GM21381 (cell line): ENCODE data around the gene RAVER2.
A peak's percentile ranks its signal among the peaks of the same experiment; 100 is the strongest.

Source experiments
- ATAC-seq: cut with Tn5 transposase; IDR thresholded peaks from one replicate; pipeline ENCODE4 v1.9.1; 2021; ENCODE audit warnings: mild to moderate bottlenecking, moderate library complexity; ENCODE audit not compliant: unreplicated experiment

RAVER2 gene

GRCh38 chr1:64843675-64844074 lies 98.8 kb downstream of the RAVER2 start:
- no peak for ATAC-seq

DNA sequence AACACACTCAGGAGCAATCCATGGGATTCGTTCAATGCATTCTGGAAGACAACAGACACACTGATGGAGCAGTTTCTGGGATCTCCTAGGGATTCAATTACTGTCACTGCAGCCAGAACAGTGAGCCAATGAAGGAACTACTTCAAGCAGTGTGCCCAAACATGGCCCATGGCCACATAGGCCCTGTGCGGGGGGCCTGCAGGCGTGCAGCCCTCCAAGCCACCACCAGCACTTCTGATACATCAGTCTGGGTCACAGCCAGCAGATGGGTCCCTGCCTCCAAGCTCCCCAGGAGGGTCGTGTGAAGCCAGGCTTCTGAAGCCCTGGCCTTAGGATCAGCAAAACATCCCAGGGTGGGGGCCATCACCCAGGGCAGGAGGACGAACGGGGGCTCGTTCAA lies 99.3 kb downstream of the RAVER2 start:
- no peak for ATAC-seq

DNA sequence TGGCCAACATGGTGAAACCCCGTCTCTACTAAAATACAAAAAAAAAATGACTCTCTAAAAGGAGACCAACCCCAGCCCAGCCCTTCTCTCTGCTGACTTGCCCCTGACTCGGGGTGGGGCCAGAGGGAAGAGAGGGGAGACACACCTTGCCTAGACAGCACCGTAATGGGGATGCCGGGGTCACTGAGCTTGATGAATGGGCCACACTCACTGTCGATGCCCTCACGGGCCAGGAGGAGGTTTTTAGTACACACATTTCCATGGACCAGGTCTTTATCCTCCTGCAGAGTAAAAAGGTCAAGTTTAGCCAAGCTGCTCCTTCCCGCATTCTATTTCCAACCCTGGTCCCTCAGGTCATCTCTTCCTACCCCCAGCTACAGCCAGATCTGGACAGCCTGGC lies 99.7 kb downstream of the RAVER2 start:
- no peak for ATAC-seq

DNA sequence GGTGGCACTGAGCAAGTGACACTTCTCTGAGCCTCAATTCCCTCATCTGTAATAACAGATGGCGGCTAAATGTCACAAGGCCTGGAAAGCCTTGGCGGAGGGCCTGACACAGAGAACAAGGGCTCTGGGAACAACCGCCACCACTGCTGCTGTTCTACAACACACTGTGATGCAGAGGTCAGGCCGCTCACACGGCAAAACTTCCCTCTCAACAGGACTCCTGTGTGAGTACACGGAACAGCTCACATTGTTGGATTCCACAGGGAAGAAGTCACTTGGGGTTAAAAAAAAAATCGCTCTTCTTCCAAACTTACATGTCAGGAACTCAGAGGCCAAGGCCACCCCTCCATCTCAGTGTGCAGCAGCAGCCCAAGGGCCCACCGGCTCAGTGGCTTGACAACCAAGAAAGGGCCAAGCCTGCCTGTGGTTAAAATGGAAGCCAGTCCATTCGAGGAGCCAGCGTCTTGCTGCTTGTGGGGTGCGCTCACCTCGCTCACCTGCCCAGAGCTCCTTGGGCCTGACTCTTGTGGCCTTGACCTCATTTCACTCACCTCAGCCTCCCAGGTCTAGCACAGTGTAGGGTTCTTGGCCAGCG lies 101.1 kb downstream of the RAVER2 start:
- no peak for ATAC-seq

GRCh38 chr1:64846573-64847430 lies 101.9 kb downstream of the RAVER2 start:
- ATAC-seq, result no peak

DNA sequence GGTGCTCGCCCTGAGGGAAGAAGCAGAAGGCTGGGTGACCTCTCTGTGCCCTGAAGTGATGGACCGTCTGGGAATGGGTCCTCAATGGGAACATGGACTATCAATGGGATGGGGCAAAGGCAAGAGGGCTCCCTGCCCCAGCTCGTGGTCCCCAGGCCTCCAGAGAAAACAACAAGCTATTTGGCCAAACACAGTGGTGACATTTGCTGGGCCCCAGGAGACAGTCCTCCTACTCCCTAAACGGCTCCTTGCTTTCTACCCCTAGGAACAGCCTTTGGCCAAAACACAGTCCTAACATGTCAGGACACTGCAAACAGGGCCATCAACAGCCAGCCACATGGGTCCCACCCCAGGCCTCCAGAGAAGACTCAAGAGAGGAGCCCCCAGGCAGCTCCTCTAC lies 102.8 kb downstream of the RAVER2 start:
- ATAC-seq, result no peak

DNA sequence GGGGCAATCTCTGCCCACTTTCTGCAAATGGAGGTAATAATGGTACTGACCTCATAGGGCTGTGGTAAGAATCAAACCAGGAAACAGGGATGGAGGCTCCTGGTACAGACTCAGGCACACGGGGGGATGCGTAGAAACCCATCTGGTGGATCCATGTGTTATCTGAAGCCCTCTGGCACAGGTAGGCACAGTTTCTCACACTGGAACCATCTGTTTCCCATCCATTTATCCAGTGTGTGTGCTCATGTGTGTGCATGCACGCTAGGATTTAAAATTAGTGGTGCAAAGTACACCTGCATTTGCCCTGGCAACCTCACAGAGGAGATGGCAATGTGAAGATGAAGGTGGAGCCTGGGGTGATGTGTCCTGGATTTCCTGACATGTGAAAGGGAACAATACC lies 103.3 kb downstream of the RAVER2 start:
- no peak for ATAC-seq

GRCh38 chr1:64848803-64849202 lies 103.9 kb downstream of the RAVER2 start:
- ATAC-seq, result no peak

- ATAC-seq, result no peak
Observed at GRCh38 chr1:64849942-64850341, 105.1 kb downstream of the RAVER2 start.

GRCh38 chr1:64850846-64851245 lies 106.0 kb downstream of the RAVER2 start:
- ATAC-seq, result no peak

DNA sequence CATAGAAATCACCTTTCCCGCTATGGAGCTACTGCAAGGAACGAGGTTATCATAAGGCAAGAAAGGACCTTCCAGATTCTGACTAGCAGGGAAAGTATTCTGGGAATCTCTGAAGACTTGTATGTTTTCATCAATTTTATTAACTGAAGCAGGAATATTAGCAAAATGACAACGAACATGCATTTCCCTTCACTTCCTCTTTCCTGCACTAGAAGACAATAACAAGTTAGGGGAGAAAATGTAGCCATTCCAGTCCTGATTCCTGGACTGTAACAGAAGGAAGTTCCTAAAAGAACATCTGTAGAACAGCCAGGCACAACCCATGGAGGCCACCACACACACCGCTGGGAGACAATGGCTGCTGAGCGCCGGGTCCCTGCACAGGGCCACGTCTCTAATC lies 106.8 kb downstream of the RAVER2 start:
- no peak for ATAC-seq

GRCh38 chr1:64854674-64855073 lies 109.8 kb downstream of the RAVER2 start:
- no peak for ATAC-seq

DNA sequence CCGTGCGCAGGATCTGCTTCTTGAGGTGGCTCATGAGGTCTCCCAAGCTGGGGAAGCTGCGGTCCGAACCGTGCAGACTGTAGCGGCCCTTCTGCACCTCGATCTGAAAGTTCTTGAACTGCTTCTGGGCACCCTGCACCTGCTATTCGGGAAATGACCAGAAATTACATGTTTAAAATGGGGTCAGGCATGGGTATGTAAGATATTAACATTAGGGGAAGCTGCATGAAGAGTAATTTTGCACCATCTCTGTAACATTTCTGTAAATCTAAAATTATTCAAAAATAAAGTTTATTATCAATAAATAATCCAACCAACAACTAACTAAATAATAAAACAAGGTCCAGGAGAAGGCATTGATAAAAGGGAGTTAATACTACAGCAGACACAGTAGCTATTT lies 110.7 kb downstream of the RAVER2 start:
- ATAC-seq, result no peak

DNA sequence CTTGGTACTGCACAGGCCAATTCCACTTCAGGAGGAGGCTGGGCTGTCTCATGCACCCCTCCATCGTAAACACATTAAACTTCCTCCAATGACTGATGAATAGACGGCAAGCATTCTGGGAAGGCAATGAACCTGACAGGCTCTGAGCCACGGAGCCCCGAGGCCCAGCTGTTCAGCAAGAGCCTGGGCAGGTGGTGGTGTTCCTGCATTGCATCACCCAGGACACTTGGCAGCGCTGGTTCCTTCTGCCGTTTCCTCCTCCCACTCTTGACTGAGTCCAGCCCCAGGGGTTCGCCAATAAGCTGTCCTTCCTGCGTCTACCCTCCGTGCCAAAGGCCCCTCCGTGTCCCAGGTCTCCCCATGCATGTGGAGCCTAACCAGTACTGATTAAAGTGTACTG lies 111.7 kb downstream of the RAVER2 start:
- ATAC-seq, result no peak

GRCh38 chr1:64857347-64857746 lies 112.5 kb downstream of the RAVER2 start:
- ATAC-seq, result no peak

DNA sequence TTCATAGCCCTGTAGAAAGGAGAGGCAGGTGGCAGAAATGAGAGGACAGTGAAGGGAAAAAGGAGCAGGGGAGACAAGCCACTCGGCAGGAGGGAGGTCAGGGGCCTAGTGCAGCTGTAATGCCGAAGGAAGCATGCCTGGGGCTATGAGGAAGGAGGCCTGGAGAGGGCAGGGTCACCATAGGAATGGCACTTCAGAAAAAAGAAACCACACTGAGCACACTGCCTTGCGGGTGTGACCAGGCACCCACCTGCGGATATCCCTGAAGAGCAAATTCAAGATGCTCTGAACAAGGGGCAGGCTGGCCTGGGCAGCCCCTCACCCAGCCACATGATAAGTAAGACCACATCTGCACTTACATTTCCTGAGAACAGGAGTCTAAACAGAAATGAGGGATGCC lies 116.7 kb downstream of the RAVER2 start:
- ATAC-seq, result no peak

DNA sequence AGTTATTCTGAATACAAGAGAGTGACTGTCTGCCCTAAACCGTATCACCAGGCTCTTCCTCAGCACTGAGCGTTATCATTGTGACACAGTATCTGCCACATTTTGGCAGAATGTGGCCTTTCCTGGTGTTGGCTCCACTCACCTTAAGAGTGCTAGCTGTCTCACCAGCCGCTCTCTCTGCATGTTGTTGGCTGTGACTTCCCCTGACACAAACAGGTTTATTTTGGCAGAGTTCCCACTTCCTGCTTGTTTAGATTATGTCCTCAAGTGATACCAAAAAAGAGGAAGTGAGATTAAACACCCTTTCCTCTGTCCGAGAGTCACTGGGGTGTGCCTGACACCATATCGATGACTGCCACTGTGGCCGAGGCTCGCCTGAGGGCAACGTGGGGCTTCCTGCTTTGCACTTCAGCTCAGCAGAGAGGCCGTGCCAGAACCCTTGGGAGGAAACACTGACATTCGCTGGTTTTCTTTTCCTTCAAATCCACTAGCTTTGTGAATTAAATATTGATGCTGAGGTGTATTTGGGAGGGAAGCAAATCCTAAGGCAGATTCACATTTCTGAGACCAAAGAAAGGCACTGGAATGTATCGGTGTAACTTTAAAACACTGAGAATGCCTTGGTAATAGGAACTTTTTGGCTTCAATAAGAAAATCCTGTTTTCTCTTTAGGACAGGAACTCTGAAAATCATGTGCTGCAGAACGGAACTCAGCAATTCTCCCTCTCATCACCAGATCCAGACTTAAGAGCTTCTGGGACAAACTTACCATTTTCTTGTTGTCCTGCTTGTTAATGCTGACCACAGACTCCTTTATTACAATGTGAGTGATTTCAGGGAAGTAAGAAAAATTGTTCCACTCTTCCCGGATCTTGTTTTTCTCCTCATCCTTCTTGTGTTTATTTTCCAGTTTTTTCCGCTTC lies 119.4 kb downstream of the RAVER2 start:
- ATAC-seq, result peak; percentile 100

DNA sequence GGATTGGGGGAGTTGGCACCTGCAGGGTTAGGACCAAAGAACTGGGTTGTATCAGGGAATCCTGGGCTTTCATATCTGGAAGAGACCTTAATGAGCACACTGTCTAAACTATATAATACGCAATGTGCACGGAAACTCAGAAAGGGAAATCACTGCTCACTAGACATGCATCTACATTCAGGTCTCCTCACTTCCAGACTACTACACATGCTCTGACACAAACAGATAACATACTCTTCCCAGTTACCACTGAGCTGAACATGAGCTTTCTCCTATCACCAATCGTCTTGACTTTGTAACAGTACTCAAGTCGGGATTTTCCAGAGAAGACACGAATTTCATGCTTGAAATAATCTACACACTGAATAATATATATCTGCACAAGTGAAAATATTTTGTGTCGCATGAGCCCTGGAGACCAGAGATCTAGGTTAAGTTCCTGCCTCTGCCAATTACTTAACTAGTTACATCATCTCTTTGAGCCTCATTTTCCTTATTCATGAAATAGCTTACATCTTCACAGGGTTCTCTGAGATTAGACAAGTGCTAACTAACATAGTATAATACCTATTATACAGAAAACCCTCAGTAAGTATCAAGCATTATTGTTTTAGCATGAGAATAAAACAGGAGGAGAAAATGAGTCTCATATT lies 120.4 kb downstream of the RAVER2 start:
- ATAC-seq, result no peak

DNA sequence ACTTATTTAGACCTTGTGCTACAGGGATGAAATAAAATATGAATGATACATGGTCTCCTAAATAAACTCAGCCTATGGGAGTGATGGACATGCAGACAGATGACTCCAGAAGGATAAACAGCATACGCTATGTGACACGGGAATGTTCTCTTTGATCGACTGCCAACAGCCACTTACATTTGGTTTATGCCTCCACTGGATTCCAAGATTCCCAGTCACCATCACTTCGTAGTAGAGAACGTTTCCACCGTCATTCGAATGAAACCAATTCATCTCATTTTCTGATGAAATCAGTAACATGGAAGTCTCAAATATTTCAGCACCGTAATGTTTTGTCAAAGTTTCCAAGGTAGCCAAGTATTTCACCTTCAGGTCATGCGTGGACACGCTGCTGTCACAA lies 121.8 kb downstream of the RAVER2 start:
- ATAC-seq, result no peak

DNA sequence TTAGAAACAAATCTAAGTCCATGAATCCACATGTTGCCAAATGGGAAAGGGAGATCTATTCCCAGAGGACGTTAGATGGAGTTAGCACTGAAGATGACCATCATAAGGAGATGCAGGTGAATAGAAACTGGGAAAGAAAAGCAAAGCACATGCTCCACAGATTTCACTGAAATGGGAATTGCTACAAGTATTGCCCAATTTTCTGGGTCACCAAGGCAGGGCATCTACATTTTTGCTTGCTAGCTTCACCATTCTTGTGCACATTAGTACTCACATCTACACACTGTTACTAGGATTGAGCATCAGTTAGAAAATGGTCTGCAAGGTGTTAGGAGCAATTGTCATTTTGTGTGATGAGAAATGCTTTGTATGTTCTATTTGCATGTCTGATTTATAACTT lies 122.4 kb downstream of the RAVER2 start:
- ATAC-seq, result no peak

GRCh38 chr1:64871256-64871655 lies 126.4 kb downstream of the RAVER2 start:
- no peak for ATAC-seq
